Thyroid gland (tissue), 4 donors: Measurements from ENCODE around the gene RABIF.

Experiments used
- CTCF ChIP-seq, 6 experiments: fragments of 200-600 bp in 3 of 6; fragments of 450-650 bp in 3 of 6; sonication (generic) in 3 of 6; IDR thresholded peaks; one replicate each; pipeline ENCODE4 v1.5.1; 2016 to 2019; ENCODE audit warnings: antibody characterized with exemption in 6 of 6, mild to moderate bottlenecking in 2 of 6, inconsistent platforms in 1 of 6, moderate library complexity in 1 of 6
- POLR2A ChIP-seq, 2 donors: fragments of 450-650 bp; IDR thresholded peaks; one replicate each; pipeline ENCODE4 v1.6.1; 2017; ENCODE audit warnings: antibody characterized with exemption in 2 of 2, mild to moderate bottlenecking in 2 of 2, moderate library complexity in 1 of 2

- TF ChIP-seq POLR2A (IDR thresholded peaks at IDR 0.05) (no peak), CTCF (IDR thresholded peaks at IDR 0.05) (no peak)
Measured at GRCh38 chr1:202892501-202892900, 3.6 kb upstream of the RABIF start.
